Measurements from ENCODE around the gene TMEM14A. TPM values are rescaled to one million over a fixed set of nuclear protein-coding genes. Genes with fewer than 3 reads are reported as not detected.

Gene TMEM14A
- total RNA-seq, 3 donors from 2014 or later = 16.5 to 33.2 (median 19.7) TPM

DNA sequence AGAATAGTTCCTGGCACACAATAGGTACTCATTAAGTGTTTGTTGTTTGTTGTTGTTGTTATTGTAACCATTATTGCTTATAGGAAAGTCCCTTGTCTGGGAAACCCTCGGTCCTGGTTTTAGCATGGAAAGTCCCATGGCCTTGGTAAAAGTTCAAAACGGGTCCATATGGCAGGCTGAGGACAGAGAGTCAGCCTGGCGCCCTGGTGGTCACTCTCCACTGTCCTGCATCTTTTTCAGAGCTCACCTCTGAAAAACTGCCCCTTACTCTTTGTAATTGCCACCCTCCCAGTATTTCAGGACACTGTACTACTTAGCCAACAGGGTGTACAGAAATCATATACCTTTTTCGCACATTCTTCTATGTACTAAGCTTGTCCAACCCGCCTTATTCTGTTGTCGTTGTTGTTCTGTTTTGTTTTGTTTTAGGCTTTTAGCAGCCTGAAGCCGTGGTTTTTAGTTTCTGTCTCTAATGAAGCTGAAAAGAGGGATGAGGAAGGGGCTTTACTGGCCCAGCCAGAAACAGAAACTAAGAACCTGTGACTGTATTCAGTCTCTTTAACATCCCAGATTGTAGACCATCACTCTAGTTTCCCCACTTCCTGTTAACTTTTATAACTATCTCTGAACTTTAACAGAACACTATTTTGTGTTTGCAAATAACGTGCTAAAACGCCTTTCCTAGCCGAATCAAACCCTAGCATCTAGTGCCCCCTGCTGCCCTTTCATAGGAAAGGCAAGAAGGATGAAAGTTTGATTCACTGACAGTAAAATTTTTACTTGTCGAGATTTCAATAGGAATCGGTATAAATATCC is 7.6 kb upstream of the TMEM14A start:
- peak in 1 of 2 donors; percentile 35 for DNase-seq (ENCODE audit: low spot score in 2 of 2)
- intact Hi-C loops (cut with DNase I; ENCODE audit: low total_unique reads) = no loop called here
- H3K27ac ChIP-seq = no peak overlapping the region
- H3K9me3 ChIP-seq = no peaks in the 10 kb centered on the region
- peak overlapping the region; percentile 64 to 77 (median 72) for H3K4me3 ChIP-seq
- H3K4me1 ChIP-seq = no peaks in the 10 kb centered on the region
- no peaks in the 10 kb centered on the region for H3K27me3 ChIP-seq
- TF ChIP-seq POLR2AphosphoS5 (IDR thresholded peaks at IDR 0.05) = peak in 1 of 3 donors; percentile 26
- no peak for TF ChIP-seq POLR2A (IDR thresholded peaks at IDR 0.05)
- TF ChIP-seq CTCF (IDR thresholded peaks at IDR 0.05) = peak; percentile 65 to 93 (median 87)
- no peaks in the 10 kb centered on the region for H3K36me3 ChIP-seq

- DNase-seq (ENCODE audit: low spot score in 2 of 2) = no peak
- no peak for TF ChIP-seq POLR2AphosphoS5 (IDR thresholded peaks at IDR 0.05)
- no peak for TF ChIP-seq POLR2A (IDR thresholded peaks at IDR 0.05)
- TF ChIP-seq CTCF (IDR thresholded peaks at IDR 0.05) = no peak
- Histone ChIP-seq H3K9me3 (no peaks in the 10 kb centered on the region), H3K27me3 (no peaks in the 10 kb centered on the region), H3K27ac (peak overlapping the region; percentile 76 to 79), H3K4me3 (peak overlapping the region; percentile 64 to 77 (median 72)), H3K4me1 (no peaks in the 10 kb centered on the region), H3K36me3 (no peaks in the 10 kb centered on the region)
- intact Hi-C loops (cut with DNase I; ENCODE audit: low total_unique reads) = loop anchor here (2.0 kb wide), 1 partner anchor 247 kb away; no protein-coding TSS in a partner anchor
These were observed 7.1 kb upstream of the TMEM14A start for GRCh38 chr6:52663936-52664185.

GRCh38 chr6:52664186-52664990 is 6.5 kb upstream of the TMEM14A start:
- H3K4me3 ChIP-seq = peak overlapping the region; percentile 64 to 77 (median 72)
- DNase-seq (ENCODE audit: low spot score in 2 of 2) = peak; percentile 84 to 88
- no peaks in the 10 kb centered on the region for H3K36me3 ChIP-seq
- H3K27me3 ChIP-seq = no peaks in the 10 kb centered on the region
- no peaks in the 10 kb centered on the region for H3K4me1 ChIP-seq
- TF ChIP-seq CTCF (IDR thresholded peaks at IDR 0.05) (no peak), POLR2A (IDR thresholded peaks at IDR 0.05) (peak; percentile 53), POLR2AphosphoS5 (IDR thresholded peaks at IDR 0.05) (peak in 2 of 3 donors; percentile 50 to 65)
- peak overlapping the region; percentile 76 to 79 for H3K27ac ChIP-seq
- no peaks in the 10 kb centered on the region for H3K9me3 ChIP-seq
- intact Hi-C loops (cut with DNase I; ENCODE audit: low total_unique reads) = loop anchor here (2.0 kb wide), 1 partner anchor 248 kb away; no protein-coding TSS in a partner anchor

DNA sequence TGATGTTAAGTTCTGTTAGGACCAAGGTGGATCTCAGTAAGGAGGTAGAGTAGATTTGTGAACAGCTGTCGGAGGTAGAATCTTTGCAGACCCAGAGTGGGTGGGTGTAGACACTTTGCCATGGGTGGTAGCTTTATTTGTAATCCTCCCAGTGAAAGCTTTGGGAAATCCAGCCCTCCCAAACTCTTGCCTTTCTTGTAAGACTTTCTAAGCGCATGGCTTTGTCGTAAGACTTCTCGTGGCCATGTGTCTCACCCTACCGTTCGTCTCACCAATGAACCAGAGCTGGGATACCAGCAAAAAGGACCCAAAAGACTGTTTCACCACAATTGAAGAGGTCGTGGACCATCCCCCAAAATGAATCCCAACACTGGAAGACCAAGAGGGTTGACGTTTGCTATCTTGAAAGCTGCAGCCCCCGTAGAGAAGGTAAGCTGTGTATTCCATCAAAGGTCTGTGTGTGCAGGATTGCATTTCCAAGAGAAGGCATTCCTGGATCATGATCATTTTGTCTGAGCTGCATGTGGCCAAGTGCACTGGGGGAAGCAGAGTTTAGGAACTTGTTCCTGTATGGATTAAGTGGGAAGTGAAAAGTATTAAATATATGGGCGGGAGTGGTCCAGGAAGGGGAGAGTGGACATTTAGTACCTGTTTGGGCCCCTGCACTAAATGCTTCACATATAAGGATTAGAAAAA is 5.8 kb upstream of the TMEM14A start:
- H3K27me3 ChIP-seq = no peaks in the 10 kb centered on the region
- TF ChIP-seq POLR2AphosphoS5 (IDR thresholded peaks at IDR 0.05) (no peak), POLR2A (IDR thresholded peaks at IDR 0.05) (no peak), CTCF (IDR thresholded peaks at IDR 0.05) (no peak)
- intact Hi-C loops (cut with DNase I; ENCODE audit: low total_unique reads) = loop anchor here (2.0 kb wide), 1 partner anchor 248 kb away; no protein-coding TSS in a partner anchor
- H3K9me3 ChIP-seq = no peaks in the 10 kb centered on the region
- H3K36me3 ChIP-seq = no peaks in the 10 kb centered on the region
- DNase-seq (ENCODE audit: low spot score in 2 of 2) = no peak
- H3K4me3 ChIP-seq = peak overlapping the region; percentile 64 to 77 (median 72)
- H3K27ac ChIP-seq = no peak overlapping the region
- H3K4me1 ChIP-seq = no peaks in the 10 kb centered on the region
